NT2/D1 (cell line): ENCODE measurements around the gene GFM1.

Experiments used
- DNase-seq: peaks from one replicate; pipeline ENCODE4 v3.0.0-alpha.2; 2011; ENCODE audit warnings: low read depth, low spot score
- H3K27me3 ChIP-seq: 2 replicates; pipeline ENCODE4 v1.6.0; 2011; ENCODE audit warnings: mild to moderate bottlenecking; ENCODE audit not compliant: insufficient read length, insufficient read depth
- H3K36me3 ChIP-seq: 2 replicates; pipeline ENCODE4 v1.6.1; 2011; ENCODE audit warnings: mild to moderate bottlenecking, low read length, mixed read lengths; ENCODE audit not compliant: insufficient read depth, insufficient read length
- H3K4me1 ChIP-seq: 2 replicates; pipeline ENCODE4 v1.5.1; 2011; ENCODE audit not compliant: insufficient read depth, insufficient read length
- H3K4me3 ChIP-seq: 2 replicates; pipeline ENCODE4 v1.5.1; 2011; ENCODE audit warnings: low read depth; ENCODE audit not compliant: insufficient read length
- H3K9ac ChIP-seq: 2 replicates; pipeline ENCODE4 v1.6.0; 2011; ENCODE audit warnings: low read depth; ENCODE audit not compliant: insufficient read length
- H3K9me3 ChIP-seq: 2 replicates; pipeline ENCODE4 v1.5.1; 2011; ENCODE audit warnings: mild to moderate bottlenecking, low read length; ENCODE audit not compliant: insufficient read depth
- SUZ12 ChIP-seq: IDR thresholded peaks from 2 replicates; pipeline ENCODE4 v1.6.1; 2011; ENCODE audit not compliant: insufficient read length, insufficient read depth; ENCODE audit errors: extremely low read depth
- YY1 ChIP-seq: IDR thresholded peaks from 2 replicates; pipeline ENCODE4 v1.6.1; 2011; ENCODE audit not compliant: insufficient read length, insufficient read depth
- ZNF274 ChIP-seq: IDR thresholded peaks from 2 replicates; pipeline ENCODE4 v1.6.1; 2011; ENCODE audit warnings: mild to moderate bottlenecking, low read depth, low read length

The GFM1 gene

GRCh38 chr3:158737410-158737809, 93.1 kb downstream of the GFM1 start:
- peaks cover 21% of the 10 kb centered on the region for H3K27me3 ChIP-seq
- H3K36me3 ChIP-seq, result no peaks in the 10 kb centered on the region
- H3K9me3 ChIP-seq, result peaks cover 14% of the 10 kb centered on the region; the same call in 1 of the 2 replicates
- H3K4me1 ChIP-seq, result peaks cover 4% of the 10 kb centered on the region
- no peak overlapping the region for H3K9ac ChIP-seq
- DNase-seq, result no peak
- H3K4me3 ChIP-seq, result no peak overlapping the region
- TF ChIP-seq YY1 (no peak), SUZ12 (no peak), ZNF274 (no peak)

GRCh38 chr3:158737976-158738615, 93.8 kb downstream of the GFM1 start:
- H3K9ac ChIP-seq, result no peak overlapping the region
- no peaks in the 10 kb centered on the region for H3K36me3 ChIP-seq
- no peaks in the 10 kb centered on the region for H3K4me1 ChIP-seq
- H3K9me3 ChIP-seq, result peaks cover 14% of the 10 kb centered on the region; the same call in 1 of the 2 replicates
- peaks cover 14% of the 10 kb centered on the region for H3K27me3 ChIP-seq
- no peak overlapping the region for H3K4me3 ChIP-seq
- TF ChIP-seq ZNF274 (no peak), YY1 (no peak), SUZ12 (no peak)
- DNase-seq, result no peak

DNA sequence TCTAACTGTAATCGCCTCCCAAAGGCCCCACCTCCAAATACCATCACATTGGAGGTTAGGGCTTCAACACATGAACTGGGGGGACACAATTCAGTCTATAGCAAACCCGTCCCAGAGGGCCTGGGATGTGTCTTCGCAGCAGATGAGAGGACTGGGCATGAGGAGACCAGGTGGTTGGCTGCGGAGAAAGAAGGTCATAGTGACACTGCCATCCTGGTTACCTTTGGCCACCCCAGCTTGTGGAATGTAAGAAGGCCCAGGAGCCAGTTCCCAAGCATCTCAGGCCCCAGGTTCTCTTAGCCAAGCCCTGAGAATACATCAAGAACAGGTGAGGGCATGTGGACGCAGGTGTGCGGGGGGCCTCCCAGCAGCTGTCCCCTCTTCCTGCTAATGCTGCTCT, 94.3 kb downstream of the GFM1 start:
- Histone ChIP-seq H3K9ac (no peak overlapping the region), H3K27me3 (peaks cover 9% of the 10 kb centered on the region), H3K4me3 (no peak overlapping the region)

DNA sequence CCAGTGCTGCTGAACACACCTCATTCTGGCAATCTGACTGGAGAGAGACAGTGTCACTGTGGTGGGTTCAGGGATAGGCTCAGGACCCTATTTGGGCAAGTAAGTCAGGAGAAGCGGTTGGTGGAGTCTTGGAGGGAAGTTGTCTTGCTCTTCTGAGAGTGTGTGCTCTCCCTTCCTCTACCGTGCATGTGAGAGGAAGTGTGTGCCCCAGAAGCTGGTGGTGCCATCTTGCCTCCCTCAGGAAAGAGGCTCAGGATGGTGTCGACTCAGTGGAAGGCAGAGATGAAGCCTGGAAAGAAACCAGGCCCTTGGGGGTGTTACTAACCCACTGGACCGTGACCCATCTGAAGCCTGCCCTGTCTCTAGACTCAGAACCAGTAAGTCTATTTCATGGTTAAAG, 94.8 kb downstream of the GFM1 start:
- H3K4me1 ChIP-seq, result no peaks in the 10 kb centered on the region
- no peaks in the 10 kb centered on the region for H3K36me3 ChIP-seq
- TF ChIP-seq ZNF274 (no peak), SUZ12 (no peak), YY1 (no peak)
- H3K4me3 ChIP-seq, result no peak overlapping the region
- peaks cover 5% of the 10 kb centered on the region for H3K27me3 ChIP-seq
- no peak for DNase-seq
- no peak overlapping the region for H3K9ac ChIP-seq
- peaks cover 14% of the 10 kb centered on the region; the same call in 1 of the 2 replicates for H3K9me3 ChIP-seq

More for the DNA sequence above, 94.3 kb downstream of the GFM1 start:
- DNase-seq, result no peak
- Histone ChIP-seq H3K36me3 (no peaks in the 10 kb centered on the region), H3K4me1 (no peaks in the 10 kb centered on the region), H3K9me3 (peaks cover 14% of the 10 kb centered on the region; the same call in 1 of the 2 replicates)
- TF ChIP-seq YY1, result no peak
- no peak for TF ChIP-seq ZNF274
- TF ChIP-seq SUZ12, result no peak

DNA sequence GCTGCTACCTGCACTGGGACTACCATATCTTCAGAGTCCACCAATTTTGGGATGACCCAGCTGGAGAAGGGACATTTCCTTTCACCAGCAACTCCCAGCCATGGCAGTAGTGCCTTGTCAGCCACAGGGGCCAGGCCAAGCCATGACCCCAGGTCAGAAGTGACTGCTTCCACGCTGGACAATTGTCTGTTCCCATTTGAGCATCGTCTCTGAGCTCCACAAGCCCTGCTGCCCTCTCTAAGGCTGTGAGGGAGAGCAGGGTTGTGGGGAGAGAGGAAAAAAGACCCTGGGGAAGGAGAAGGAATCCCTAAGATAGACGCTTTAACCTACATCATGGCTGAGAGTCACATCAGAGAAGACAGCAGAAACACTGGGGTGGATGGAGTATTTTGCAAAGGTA, 95.3 kb downstream of the GFM1 start:
- H3K9ac ChIP-seq, result no peak overlapping the region
- no peaks in the 10 kb centered on the region for H3K27me3 ChIP-seq
- TF ChIP-seq YY1 (no peak), ZNF274 (no peak), SUZ12 (no peak)
- H3K36me3 ChIP-seq, result no peaks in the 10 kb centered on the region
- peaks cover 13% of the 10 kb centered on the region; the same call in 1 of the 2 replicates for H3K9me3 ChIP-seq
- no peak overlapping the region for H3K4me3 ChIP-seq
- no peaks in the 10 kb centered on the region for H3K4me1 ChIP-seq
- no peak for DNase-seq
